NCI-H2107 treated with DMSO at 0.1 percent for 48 hours (cell line): ENCODE data around the gene ACSF2.
"Not testable (repeated sequence)": the region's sequence is repeated elsewhere in the genome, so short reads cannot be mapped to it uniquely, and the experiment has no call there.

Experiments
- DNase-seq: peaks from one replicate; lab custom pipeline; 2025; ENCODE audit not compliant: unreplicated experiment; lab: John Stamatoyannopoulos, UW

Gene ACSF2

DNA sequence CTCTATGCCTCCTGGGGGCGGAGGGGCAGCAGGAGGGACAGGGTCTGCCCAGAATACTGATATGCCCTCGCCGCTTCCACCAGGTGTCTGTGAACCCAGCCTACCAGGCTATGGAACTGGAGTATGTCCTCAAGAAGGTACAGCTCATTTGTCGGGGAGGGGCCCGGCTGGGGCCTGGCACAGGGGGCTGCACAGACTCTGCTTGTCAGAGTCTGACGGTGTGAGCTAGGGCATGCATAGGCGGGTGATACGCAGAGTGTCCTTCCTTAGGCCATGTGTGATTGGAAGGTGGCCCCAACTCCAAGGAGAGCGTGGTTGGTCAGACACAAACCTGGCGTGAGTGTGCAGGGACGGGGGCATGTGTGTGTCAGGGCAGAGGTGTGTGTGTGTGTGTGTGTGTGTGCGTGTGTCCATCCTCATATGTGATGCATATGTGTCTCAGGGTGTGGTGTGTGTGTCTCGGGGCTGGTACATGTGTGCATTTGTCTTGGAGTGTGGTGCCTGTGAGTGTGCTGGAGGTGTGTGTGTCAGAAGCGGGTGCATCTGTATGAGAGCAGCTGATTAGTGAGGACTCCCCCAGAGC, 35.6 kb downstream of the ACSF2 start:
- DNase-seq, result no peak

DNA sequence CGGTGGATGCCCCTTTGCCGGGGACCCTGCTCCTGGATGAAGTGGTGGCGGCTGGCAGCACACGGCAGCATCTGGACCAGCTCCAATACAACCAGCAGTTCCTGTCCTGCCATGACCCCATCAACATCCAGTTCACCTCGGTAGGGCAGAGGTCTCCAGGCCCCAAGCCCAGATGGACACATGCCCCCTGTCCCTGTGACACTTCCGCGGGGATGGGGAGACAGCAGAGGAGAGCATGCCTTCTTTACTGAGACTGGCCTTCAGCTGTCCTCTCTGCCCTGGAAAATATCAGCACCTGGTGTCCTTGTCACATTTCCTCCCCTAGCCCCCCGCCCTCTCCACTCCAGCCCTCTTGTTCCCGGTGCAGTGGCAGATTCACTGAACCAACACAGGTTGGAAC, 36.4 kb downstream of the ACSF2 start:
- DNase-seq, result no peak

DNA sequence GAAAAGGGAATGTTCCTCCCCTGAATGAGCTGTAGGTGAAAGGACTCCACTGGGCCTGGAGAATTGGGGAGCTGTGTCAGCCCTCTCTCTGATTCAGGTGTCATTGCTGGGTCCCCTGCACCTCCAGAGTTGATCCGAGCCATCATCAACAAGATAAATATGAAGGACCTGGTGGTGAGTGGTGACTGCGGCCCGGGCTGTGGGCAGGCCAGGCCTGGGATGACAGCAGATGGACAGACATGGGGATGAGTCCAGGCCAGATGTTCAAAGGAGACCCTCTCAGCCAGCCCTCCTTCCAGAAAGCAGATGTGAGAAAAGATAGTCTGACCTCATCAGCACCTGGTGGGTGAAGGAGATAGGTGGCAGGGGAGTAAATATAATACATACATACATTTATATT, 38.1 kb downstream of the ACSF2 start:
- DNase-seq, result no peak

- no peak for DNase-seq
Measured at GRCh38 chr17:50464736-50465135, 38.7 kb downstream of the ACSF2 start.

- DNase-seq, result no peak
Measured at GRCh38 chr17:50465171-50465570, 39.2 kb downstream of the ACSF2 start.

- DNase-seq, result no peak
Measured at GRCh38 chr17:50465635-50466034, 39.6 kb downstream of the ACSF2 start.

DNA sequence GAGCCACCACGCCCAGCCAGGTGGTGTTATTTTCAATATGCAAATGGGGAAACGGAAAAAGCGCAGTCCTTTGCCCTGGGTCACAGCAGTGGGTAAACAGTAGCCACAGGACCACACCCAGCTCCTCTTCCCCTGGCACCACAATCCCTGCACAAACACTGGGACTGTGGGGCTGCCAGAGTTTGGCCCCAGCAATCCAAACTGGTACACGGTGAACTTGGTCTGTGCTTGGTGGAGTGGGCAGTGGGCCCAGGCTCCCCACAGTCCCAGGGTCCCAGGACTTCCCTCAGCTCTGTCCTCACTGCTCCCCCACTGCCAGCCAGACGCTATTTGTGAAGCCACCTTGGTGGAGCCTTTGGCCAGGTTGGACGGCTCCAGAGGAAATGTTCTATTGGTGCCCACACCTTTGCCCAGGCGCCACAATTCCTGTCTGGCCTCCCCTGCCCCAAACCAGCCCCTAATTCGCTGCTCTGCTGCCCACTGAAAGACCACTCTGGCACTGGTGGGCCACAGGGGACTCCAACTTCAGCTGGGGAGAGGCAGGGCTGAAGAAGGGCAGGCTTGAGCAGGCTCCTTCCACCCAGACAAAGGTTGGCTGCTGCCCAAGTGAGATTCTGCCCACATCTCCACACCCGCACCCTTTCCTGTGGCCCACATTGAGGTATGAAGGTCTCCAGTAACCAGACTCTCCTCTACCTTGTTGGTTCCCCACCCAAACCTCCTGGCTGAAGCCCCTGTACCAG, 40.5 kb downstream of the ACSF2 start:
- DNase-seq, result no peak

DNA sequence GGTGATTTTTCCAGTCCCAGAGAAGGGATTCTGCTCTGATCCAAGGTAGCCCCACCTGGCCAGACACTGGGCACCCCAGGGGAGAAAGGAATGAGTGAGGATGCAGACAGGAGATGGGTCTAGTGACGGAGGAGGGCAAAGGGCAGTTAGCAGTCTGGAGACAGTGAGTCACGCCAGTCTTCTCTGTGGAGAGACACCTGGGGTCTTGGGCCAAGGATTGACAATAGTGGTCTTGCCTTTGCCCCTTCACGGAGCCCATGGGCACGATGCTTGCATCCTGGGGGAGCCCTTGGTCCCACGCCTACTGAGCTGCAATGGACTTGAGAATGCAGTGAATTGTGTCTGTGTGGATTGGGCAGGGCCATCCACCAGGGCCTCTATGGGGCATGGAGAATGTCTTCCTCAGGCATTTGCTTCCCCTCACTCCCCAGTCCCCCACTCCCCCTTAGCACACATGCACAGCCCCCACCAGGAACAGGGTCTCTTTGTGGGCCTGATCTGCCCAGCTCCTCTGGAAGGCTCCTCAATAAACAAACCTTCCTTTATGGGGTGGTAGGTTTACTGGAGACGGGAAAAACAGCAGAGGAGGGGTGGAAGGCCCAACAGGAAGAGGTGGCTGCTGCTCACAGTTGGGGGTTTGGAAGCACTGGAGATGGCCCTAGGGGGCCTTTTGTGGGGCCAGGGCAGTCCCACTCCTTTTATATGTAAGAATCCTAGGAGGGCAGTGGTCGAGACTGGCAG, 41.3 kb downstream of the ACSF2 start:
- DNase-seq, result no peak

DNA sequence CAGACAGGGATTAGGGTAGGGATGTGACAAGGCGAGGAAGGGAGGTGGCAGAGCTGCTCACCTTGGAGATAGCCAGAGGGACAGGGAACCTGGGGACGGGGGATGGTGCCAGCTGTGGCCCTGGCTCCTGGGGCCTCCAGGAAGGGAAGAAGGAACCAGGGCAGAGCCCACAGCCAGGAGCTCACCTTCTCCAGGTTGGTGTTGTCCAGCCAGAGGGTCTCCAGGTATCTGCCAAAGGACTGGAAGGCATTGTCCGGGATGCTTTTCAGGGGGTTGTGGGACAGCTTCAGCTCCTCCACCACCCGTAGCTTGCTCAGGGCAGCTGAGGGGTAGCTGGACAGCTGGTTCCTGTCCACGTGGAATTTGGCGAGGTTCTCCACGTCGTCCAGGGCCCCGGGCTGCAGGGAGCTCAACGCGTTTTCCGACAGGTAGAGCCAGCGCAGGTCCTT, 41.9 kb downstream of the ACSF2 start:
- no peak for DNase-seq

GRCh38 chr17:50468304-50469207, 42.5 kb downstream of the ACSF2 start, which contains the start of gene CHAD:
TSS of gene CHAD (minus strand) at chr17:50468880. CDS start at chr17:50468813, 67 bp downstream.
- no peak for DNase-seq

GRCh38 chr17:50469208-50469605, 43.2 kb downstream of the ACSF2 start:
- DNase-seq, result no peak

- no peak for DNase-seq
Measured at GRCh38 chr17:50469671-50470305, 43.8 kb downstream of the ACSF2 start.

DNA sequence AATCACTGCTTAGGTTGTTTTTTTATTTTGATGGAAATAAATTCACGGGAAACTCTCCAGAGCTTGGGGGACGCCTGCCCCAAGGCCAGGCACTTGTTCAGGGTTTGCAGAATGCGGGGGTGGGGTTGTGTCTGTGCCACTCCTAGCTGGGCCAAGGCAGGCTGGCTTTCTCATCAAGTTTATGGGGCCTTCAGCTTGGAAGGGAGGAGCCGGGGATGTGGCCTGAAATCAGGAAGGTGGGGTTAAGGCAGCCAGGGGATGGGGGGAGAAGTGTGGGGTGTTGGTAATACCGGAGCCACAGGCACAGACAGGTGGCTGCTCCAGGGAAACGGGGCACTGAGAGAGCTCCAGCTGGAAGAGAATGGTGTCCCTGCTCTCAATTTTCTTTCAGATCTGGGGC, 44.4 kb downstream of the ACSF2 start:
- DNase-seq, result no peak

DNA sequence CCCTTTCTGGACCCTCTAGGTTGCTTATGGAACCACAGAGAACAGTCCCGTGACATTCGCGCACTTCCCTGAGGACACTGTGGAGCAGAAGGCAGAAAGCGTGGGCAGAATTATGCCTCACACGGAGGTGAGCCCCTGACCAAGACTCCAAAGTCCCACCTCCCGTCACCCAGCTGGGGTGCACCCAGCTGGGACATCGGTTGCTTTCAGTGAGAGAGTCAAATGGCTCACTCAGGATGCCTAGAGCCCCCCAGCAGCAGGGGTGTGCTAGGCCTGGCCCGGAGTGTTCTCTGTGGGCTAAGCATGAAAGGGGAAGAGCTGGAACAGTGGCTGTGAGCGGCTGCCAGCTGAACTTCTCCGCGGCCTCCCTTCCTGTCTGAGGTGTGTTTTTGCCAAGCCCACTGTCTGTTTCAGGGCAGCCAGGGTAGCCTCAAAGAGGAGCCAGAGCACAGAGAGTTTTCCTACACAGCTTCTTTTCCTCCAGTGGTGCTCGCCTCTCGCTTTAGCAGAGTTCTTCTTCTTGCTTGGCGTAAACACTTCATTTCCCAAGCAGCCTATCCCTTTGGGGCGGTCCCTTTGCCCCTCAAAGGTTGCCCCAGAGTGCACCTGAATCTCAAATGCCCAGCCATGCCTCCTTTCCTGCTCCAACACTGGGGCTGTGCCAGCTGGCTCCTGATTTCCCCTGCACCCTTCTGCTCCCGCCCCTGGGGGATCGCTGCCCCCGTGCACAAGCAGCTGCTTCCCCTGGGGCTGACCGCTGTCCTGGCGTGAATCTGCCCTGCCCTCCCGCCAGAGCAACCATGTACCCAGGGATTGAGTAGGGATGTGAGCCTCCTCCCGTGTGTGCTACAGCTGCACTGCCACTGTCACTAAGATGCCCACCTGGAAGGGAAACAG, 45.2 kb downstream of the ACSF2 start:
- no peak for DNase-seq

DNA sequence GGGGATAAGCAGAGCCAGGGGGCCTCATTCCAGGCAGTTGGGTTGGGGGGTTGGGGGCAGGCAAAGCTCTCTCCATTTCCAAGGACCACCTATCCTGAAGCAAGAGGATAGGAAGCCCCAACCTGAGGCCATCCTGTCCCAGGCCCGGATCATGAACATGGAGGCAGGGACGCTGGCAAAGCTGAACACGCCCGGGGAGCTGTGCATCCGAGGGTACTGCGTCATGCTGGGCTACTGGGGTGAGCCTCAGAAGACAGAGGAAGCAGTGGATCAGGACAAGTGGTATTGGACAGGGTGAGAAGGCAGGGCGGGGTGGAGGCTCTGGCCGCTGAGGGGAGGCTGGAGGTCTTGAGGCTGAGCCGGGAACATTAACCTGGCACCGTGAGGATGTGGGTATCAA, 46.3 kb downstream of the ACSF2 start:
- no peak for DNase-seq

- DNase-seq, result not testable (repeated sequence)
Measured at GRCh38 chr17:50472761-50473161, 46.7 kb downstream of the ACSF2 start.

- no peak for DNase-seq
Measured at GRCh38 chr17:50473901-50474300, 47.9 kb downstream of the ACSF2 start.

GRCh38 chr17:50474523-50474922, 48.5 kb downstream of the ACSF2 start:
- no peak for DNase-seq

DNA sequence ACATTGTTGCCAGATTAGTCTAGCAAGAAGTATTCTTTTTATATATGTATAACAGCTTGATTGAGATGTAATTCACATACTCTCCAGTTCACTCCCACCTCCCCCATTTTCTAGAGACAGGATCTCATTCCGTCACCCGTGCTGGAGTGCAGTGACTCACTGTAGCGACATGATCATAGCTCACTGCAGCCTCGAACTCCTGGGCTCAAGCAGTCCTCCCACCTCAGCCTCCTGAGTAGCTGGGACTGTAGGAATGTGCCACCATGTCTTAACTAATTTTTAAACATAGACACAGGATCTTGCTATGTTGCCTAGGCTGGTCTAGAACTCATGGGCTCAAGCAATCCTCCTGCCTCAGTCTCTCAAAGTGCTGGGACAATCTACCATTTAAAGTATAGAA, 49.3 kb downstream of the ACSF2 start:
- no peak for DNase-seq
